Heart left ventricle (tissue), 16 donors: Measurements from ENCODE around the gene PEAR1. TPM values are rescaled to one million over a fixed set of nuclear protein-coding genes. Genes with fewer than 3 reads are reported as not detected.

ENCODE experiments used
- ATAC-seq, 4 donors: fragments of 200-7000 bp; cut with Tn5 transposase; one replicate each; pipeline ENCODE4 v1.9.1; 2020 to 2022; ENCODE audit warnings: moderate library complexity in 4 of 4, mild to moderate bottlenecking in 3 of 4, moderate number of reproducible peaks in 1 of 4
- DNase-seq, 5 donors: peaks; one replicate each; pipeline ENCODE4 v3.0.0-alpha.2; 2020
- H3K27ac ChIP-seq, 12 donors: fragments of 200-600 bp; sonication (generic) in 4 of 12; one replicate each; pipeline versions ENCODE4 v1.5.0 to v1.8.0; 2016 to 2022; ENCODE audit warnings: mild to moderate bottlenecking in 2 of 12
- H3K27me3 ChIP-seq, 9 donors: fragments of 200-600 bp; sonication (generic) in 2 of 9; one replicate each; pipeline versions ENCODE4 v1.5.1 to v1.8.0; 2016 to 2022; ENCODE audit warnings: mild to moderate bottlenecking in 3 of 9
- H3K36me3 ChIP-seq, 9 donors: fragments of 200-600 bp; sonication (generic) in 2 of 9; one replicate each; pipeline versions ENCODE4 v1.5.0 to v1.8.0; 2018 to 2022; ENCODE audit warnings: mild to moderate bottlenecking in 2 of 9
- H3K4me1 ChIP-seq, 12 donors: fragments of 200-600 bp; sonication (generic) in 4 of 12; one replicate each; pipeline versions ENCODE4 v1.5.0 to v1.8.0; 2016 to 2022; ENCODE audit warnings: mild to moderate bottlenecking in 3 of 12
- H3K4me3 ChIP-seq, 12 donors: fragments of 200-600 bp; sonication (generic) in 4 of 12; one replicate each; pipeline versions ENCODE4 v1.5.0 to v1.8.0; 2017 to 2022; ENCODE audit warnings: mild to moderate bottlenecking in 9 of 12, moderate library complexity in 4 of 12
- H3K9me3 ChIP-seq, 12 donors: fragments of 200-600 bp; sonication (generic) in 4 of 12; one replicate each; pipeline versions ENCODE4 v1.5.0 to v1.8.0; 2016 to 2022; ENCODE audit warnings: mild to moderate bottlenecking in 1 of 12
- CTCF ChIP-seq, 12 donors: fragments of 200-600 bp; sonication (generic) in 4 of 12; IDR thresholded peaks; one replicate each; pipeline versions ENCODE4 v1.5.0 to v1.8.0; 2018 to 2022; ENCODE audit warnings: antibody characterized with exemption in 12 of 12, mild to moderate bottlenecking in 5 of 12
- POLR2A ChIP-seq, 2 donors: fragments of 450-650 bp; IDR thresholded peaks; one replicate each; pipeline ENCODE4 v1.6.1; 2017; ENCODE audit warnings: antibody characterized with exemption in 2 of 2, mild to moderate bottlenecking in 2 of 2, moderate library complexity in 2 of 2
- WGBS, 4 donors: extraction: QIAGEN DNeasy Blood & Tissue Kit in 2 of 4; methylation state at CpG; one replicate each; pipeline versions ENCODE4 v1.1.5 to v1.1.7; 2013 to 2018; 5-methylcytosine and 5-hydroxymethylcytosine counted together
- intact Hi-C, 10 donors: fragments of 100-400 bp; cut with DNase I; formaldehyde crosslinking; loops; one replicate each; pipeline versions ENCODE4 v1.11.1 to v1.14.2; 2022
- polyA plus RNA-seq, 2 donors: library from polyadenylated mRNA; stranded (reverse); fragments of 200-250 nt; gene quantifications; one replicate each; pipeline ENCODE4 v1.2.3, GENCODE V29; 2013
- total RNA-seq, 9 donors: library from RNA; depleted of rRNA in 2 of 9; stranded (reverse); fragments of >200 nt in 2 of 9; fragmentation: NEBNext Ultra II Directional in 3 of 9; extraction: Animal tissue kit (Norgen Biotek cat#: 25700) in 3 of 9; gene quantifications; one replicate each; pipeline versions ENCODE4 v1.1.0 to v1.2.4, GENCODE V29; 2016 to 2023
- donor health status: ischemic (EF 13 %, LVEDD 7.1; RV severe dilation, severe dysfunction).
- donor health status: healthy with polysubstance abuse.
- donor health status: DM: no; HTN: yes; CAD: no.
- donor health status: DM: no; HTN: no; CAD: no.
- donor health status: ischemic (EF 25% LVEDD 6.9; RV normal size, moderate dysfunction).
- donor health status: ischemic (EF 25% LVEDD 5.7; RV mildly dilated, moderate dysfunction).
- donor health status: healthy.
- donor health status: DM: yes; HTN: yes; CAD: no.
- donor health status: ischemic (EF 35%, LVEDD 5.7; RV mildly dilated, moderate dysfunction).
- donor health status: nonischemic (EF 11% LVEDD 7.7; RV severe dilation, severe dysfunction).
- donor health status: DM: yes; HTN: yes; CAD: no.
- donor health status: PGD.
- donor health status: ischemic (EF 29% LVEDD 5.4; RV normal size, mild dysfunction).
- donor health status: nonischemic (EF 23%, LVEDD 6.1; RV moderate dilation, normal function).

The PEAR1 gene
- total and polyA plus RNA-seq, 11 donors: 4.1 to 14.7 (median 7.1) TPM

DNA sequence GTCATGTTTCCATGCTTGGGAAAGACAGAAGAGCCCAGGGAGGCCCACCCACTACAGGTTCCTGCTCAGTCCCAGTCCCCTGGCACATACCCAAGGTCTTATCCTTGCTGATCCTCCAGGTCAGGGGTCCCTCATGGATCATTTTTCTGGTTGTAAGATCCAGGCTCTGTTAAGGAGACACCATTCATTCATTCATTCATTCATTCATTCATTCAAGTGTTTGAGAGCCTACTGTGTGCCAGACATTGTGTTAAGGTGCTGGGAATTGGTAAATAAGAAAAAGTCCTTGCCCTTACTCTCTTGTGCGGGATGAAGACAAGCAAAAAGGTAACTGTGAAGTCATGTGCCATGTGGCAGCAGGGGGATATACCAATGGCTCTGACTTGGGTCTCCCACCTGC, 50.8 kb downstream of the PEAR1 start:
- H3K36me3 ChIP-seq: peaks cover 0 to 100% (median 99%) of the 10 kb centered on the region in 9 donors
- DNase-seq (no peak), ATAC-seq (no peak)
- 80 to 100% (median 96%) methylated on average over 1 of the region's 1 CpG for WGBS, 4 donors
- H3K4me1 ChIP-seq: no peaks in the 10 kb centered on the region
- intact Hi-C loops: no loop called here
- no peak overlapping the region for H3K4me3 ChIP-seq
- no peak overlapping the region for H3K27ac ChIP-seq
- no peaks in the 10 kb centered on the region for H3K9me3 ChIP-seq
- TF ChIP-seq CTCF (IDR thresholded peaks at IDR 0.05): no peak
- no peak for TF ChIP-seq POLR2A (IDR thresholded peaks at IDR 0.05)
- no peaks in the 10 kb centered on the region for H3K27me3 ChIP-seq

DNA sequence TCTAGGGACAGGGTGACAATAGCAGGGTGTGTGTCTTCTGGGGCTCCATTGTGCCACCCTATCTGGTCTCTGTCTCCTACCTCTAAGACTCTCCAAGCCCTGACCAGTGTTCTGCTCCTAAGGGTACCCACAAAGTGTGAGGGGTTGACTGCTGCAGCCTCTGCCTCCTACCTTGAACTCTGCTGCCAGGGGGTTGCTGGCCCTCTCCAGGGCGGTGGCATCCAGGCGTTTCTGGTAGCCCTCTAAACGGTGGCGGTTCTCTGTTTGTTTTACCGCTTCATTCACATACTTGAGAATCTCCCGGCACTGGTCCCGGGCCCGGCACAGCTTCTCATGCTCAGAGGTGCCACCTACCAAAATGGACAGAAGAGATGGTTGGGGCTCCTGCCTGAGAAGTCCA, 51.3 kb downstream of the PEAR1 start:
- intact Hi-C loops: no loop called here
- H3K4me3 ChIP-seq: no peak overlapping the region
- peaks cover 0 to 100% (median 99%) of the 10 kb centered on the region in 9 donors for H3K36me3 ChIP-seq
- DNase-seq (peak in 1 of 5 donors; percentile 16), ATAC-seq (no peak)
- no peaks in the 10 kb centered on the region for H3K27me3 ChIP-seq
- TF ChIP-seq POLR2A (IDR thresholded peaks at IDR 0.05): no peak
- no peak for TF ChIP-seq CTCF (IDR thresholded peaks at IDR 0.05)
- no peaks in the 10 kb centered on the region for H3K4me1 ChIP-seq
- no peak overlapping the region for H3K27ac ChIP-seq
- WGBS, 4 donors: 96 to 98% (median 97%) methylated on average over 8 of the region's 8 CpGs
- no peaks in the 10 kb centered on the region for H3K9me3 ChIP-seq

DNA sequence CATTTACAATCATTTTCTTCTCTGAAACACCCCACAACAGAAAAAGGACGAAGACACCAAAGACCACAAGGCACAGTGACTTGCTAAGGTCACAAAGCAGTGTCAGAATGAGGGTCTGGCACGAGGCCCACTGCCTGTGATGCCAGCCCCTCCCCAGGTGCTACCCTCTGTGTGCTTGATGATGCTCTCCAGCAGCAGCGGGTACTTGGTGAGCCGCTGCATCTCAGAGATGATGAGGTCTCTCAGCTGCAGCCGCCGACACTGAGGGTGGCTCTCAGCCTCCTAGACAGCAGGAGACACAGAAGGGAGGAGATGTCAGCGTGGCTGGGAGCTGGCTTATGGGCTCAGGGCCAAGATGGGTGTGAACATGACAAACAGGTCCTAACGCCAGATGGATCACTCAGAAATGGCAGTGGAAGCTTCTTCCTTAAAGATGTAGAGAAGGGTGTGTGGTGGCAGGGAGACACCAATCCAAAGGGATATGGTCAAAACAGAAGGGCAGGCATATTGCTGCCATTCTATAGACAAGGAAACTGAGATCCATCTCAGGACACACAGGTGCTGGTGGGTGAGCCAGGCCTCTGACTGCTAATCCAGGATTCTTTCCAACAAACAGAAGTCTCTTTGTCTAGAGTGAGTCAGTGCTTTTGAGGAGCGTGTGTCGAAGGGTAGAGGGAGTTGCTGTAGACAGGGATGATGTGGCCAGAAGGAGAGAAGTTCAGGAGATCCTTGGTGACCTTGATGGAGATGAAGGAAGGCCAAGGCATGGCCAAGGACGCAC, 52.6 kb downstream of the PEAR1 start:
- TF ChIP-seq POLR2A (IDR thresholded peaks at IDR 0.05): no peak
- no peak for TF ChIP-seq CTCF (IDR thresholded peaks at IDR 0.05)
- H3K4me1 ChIP-seq: no peaks in the 10 kb centered on the region
- no peaks in the 10 kb centered on the region for H3K27me3 ChIP-seq
- no peak overlapping the region for H3K4me3 ChIP-seq
- no peak overlapping the region for H3K27ac ChIP-seq
- H3K9me3 ChIP-seq: no peaks in the 10 kb centered on the region
- intact Hi-C loops: no loop called here
- ATAC-seq (no peak), DNase-seq (peak in 1 of 5 donors; percentile 25)
- peaks cover 0 to 100% (median 99%) of the 10 kb centered on the region in 9 donors for H3K36me3 ChIP-seq
- 75 to 81% (median 77%) methylated on average over 11 of the region's 11 CpGs for WGBS, 4 donors

DNA sequence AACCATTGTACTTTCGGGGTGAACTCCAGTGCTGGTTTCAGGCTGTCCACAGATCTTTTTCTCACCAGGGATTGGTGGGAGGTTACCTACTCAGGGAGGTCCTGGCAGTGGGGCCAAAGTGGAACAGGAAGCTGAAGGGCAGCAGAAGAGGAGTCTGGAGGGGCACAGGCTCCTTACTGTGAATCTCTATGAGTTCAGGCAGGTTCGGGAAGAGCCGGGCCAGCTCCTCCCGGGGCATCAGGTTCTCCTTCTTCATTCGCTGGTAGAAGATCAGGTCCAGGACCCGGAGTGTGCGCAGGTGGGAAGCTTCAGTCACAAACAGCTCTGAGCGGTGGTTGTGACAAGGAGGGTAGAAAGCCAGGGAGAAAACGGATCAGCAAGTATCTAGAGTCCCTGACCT, 53.6 kb downstream of the PEAR1 start:
- intact Hi-C loops: no loop called here
- no peak for TF ChIP-seq POLR2A (IDR thresholded peaks at IDR 0.05)
- no peak for TF ChIP-seq CTCF (IDR thresholded peaks at IDR 0.05)
- no peaks in the 10 kb centered on the region for H3K4me1 ChIP-seq
- H3K27ac ChIP-seq: no peak overlapping the region
- no peaks in the 10 kb centered on the region for H3K27me3 ChIP-seq
- ATAC-seq (no peak), DNase-seq (peak in 1 of 5 donors; percentile 5)
- H3K4me3 ChIP-seq: no peak overlapping the region
- H3K9me3 ChIP-seq: no peaks in the 10 kb centered on the region
- peaks cover 0 to 100% (median 99%) of the 10 kb centered on the region in 9 donors for H3K36me3 ChIP-seq
- 94 to 96% (median 95%) methylated on average over 9 of the region's 9 CpGs for WGBS, 4 donors
